ENCODE results near the gene ALK.

DNA sequence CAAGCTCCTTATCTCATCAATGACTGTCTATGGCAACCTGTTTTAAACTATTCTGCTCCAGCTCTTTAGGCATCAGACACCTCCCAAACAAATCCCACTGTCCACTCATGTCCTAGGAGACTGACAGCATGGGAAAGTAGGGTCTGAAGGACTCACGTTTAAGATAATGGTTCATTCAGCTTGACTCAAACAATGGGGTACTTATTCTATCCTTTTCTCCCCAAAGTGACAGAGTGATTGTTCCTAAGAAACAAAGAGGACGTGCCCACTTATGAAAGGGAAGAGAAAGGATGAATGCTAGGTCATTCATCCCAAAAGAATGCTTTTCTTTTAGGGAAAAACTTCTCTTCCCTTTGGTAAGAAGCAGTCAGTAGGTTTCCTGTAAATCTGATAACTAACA, 41.9 kb downstream of the ALK start:
- TF ChIP-seq, protein P1, sequence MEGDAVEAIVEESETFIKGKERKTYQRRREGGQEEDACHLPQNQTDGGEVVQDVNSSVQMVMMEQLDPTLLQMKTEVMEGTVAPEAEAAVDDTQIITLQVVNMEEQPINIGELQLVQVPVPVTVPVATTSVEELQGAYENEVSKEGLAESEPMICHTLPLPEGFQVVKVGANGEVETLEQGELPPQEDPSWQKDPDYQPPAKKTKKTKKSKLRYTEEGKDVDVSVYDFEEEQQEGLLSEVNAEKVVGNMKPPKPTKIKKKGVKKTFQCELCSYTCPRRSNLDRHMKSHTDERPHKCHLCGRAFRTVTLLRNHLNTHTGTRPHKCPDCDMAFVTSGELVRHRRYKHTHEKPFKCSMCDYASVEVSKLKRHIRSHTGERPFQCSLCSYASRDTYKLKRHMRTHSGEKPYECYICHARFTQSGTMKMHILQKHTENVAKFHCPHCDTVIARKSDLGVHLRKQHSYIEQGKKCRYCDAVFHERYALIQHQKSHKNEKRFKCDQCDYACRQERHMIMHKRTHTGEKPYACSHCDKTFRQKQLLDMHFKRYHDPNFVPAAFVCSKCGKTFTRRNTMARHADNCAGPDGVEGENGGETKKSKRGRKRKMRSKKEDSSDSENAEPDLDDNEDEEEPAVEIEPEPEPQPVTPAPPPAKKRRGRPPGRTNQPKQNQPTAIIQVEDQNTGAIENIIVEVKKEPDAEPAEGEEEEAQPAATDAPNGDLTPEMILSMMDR (conservative IDR thresholded peaks at IDR 0.05; ENCODE audit: low read depth, low read length): no peak
- TF ChIP-seq EZH2 (IDR thresholded peaks at IDR 0.05; ENCODE audit: low read length, unreplicated experiment): no peak
